HCT116 (cell line): ENCODE results near the gene SPATA12.

Experiments
- CEBPB ChIP-seq: IDR thresholded peaks from 2 replicates; pipeline ENCODE4 v1.6.1; 2012; ENCODE audit warnings: low read depth
- CTCF ChIP-seq, 3 experiments: fragments of 200-600 bp in 1 of 3; sonication (generic) in 1 of 3; IDR thresholded peaks in 2 of 3; conservative IDR thresholded peaks in 1 of 3; 2 replicates each; pipeline ENCODE4 v1.5.1; 2012 to 2017; ENCODE audit warnings: low read depth in 2 of 3, low read length in 2 of 3, antibody characterized with exemption in 1 of 3, borderline replicate concordance in 1 of 3, control low read depth in 1 of 3, mild to moderate bottlenecking in 1 of 3, mixed read lengths in 1 of 3, mixed run types in 1 of 3, moderate library complexity in 1 of 3; ENCODE audit not compliant: insufficient read depth in 1 of 3
- EGR1 ChIP-seq: IDR thresholded peaks from 2 replicates; pipeline ENCODE4 v1.6.1; 2012; ENCODE audit warnings: low read depth
- ELF1 ChIP-seq: IDR thresholded peaks from 2 replicates; pipeline ENCODE4 v1.6.1; 2012; ENCODE audit warnings: low read depth, borderline replicate concordance
- EZH2 ChIP-seq: fragments of 200-600 bp; sonication (generic); IDR thresholded peaks from 2 replicates; pipeline ENCODE4 v1.6.1; 2017; ENCODE audit warnings: antibody characterized with exemption, mixed run types
- EZH2phosphoT487 ChIP-seq: fragments of 200-600 bp; IDR thresholded peaks from 2 replicates; pipeline ENCODE4 v1.6.1; 2018; ENCODE audit warnings: antibody characterized with exemption, borderline replicate concordance
- POLR2A ChIP-seq: IDR thresholded peaks from 2 replicates; pipeline ENCODE4 v1.7.0; 2011; ENCODE audit warnings: borderline replicate concordance; ENCODE audit not compliant: insufficient read depth, insufficient read length; ENCODE audit errors: extremely low read depth
- RAD21 ChIP-seq: IDR thresholded peaks from 2 replicates; pipeline ENCODE4 v1.6.1; 2012; ENCODE audit warnings: low read depth, mild to moderate bottlenecking
- SP1 ChIP-seq: IDR thresholded peaks from 2 replicates; pipeline ENCODE4 v1.6.1; 2012; ENCODE audit warnings: low read depth
- TF ChIP-seq, protein P1 (sequence below): IDR thresholded peaks from 2 replicates; pipeline ENCODE4 v1.6.1; 2012; ENCODE audit warnings: low read depth

DNA sequence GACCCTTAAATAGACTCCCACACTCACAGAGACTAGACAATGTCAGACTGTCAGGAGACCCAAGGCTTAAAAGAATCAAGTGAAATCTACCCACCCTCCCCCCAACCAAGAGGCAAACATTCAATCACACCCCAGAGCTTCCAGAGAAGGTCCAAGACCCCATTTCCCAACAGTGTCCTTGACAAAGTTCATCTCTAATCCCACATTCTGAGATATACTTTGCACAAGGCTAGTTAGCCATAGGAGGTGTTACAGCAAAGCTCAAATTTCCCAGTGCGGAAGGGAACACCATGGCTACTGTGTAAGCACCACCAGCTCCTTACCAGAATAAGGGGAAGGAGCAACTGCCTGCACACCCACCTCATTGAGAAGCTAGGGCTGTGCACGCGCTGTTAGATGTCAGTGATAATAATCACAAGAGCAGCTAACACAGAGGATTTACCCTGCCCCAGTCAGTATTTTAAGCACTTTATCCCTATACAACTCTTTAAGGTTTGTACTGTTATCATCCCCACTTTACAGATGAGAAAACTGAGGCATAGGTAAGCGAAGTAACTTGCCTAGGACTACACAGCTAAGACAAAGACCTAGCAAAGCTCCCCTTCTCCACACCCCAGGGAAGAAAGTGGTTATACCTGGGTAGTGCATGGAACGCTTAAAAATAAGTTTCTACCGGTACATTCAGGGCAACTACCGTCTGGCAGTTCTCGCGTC is 17.3 kb downstream of the SPATA12 start:
- TF ChIP-seq POLR2A (no peak), CTCF (IDR thresholded peaks at IDR 0.05 in 2 of 3, conservative IDR thresholded peaks at IDR 0.05 in 1 of 3; ENCODE audit: borderline replicate concordance in 1 of 3, insufficient read depth in 1 of 3, low read depth in 2 of 3, low read length in 2 of 3) (no peak), RAD21 (no peak), ELF1 (no peak), SP1 (no peak), EZH2phosphoT487 (no peak), CEBPB (no peak), EZH2 (no peak), EGR1 (no peak)
- TF ChIP-seq, protein P1, sequence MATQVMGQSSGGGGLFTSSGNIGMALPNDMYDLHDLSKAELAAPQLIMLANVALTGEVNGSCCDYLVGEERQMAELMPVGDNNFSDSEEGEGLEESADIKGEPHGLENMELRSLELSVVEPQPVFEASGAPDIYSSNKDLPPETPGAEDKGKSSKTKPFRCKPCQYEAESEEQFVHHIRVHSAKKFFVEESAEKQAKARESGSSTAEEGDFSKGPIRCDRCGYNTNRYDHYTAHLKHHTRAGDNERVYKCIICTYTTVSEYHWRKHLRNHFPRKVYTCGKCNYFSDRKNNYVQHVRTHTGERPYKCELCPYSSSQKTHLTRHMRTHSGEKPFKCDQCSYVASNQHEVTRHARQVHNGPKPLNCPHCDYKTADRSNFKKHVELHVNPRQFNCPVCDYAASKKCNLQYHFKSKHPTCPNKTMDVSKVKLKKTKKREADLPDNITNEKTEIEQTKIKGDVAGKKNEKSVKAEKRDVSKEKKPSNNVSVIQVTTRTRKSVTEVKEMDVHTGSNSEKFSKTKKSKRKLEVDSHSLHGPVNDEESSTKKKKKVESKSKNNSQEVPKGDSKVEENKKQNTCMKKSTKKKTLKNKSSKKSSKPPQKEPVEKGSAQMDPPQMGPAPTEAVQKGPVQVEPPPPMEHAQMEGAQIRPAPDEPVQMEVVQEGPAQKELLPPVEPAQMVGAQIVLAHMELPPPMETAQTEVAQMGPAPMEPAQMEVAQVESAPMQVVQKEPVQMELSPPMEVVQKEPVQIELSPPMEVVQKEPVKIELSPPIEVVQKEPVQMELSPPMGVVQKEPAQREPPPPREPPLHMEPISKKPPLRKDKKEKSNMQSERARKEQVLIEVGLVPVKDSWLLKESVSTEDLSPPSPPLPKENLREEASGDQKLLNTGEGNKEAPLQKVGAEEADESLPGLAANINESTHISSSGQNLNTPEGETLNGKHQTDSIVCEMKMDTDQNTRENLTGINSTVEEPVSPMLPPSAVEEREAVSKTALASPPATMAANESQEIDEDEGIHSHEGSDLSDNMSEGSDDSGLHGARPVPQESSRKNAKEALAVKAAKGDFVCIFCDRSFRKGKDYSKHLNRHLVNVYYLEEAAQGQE, result no peak
